CD14-positive monocyte (primary cell): ENCODE data around the gene HIGD2B. TPM values are rescaled to one million over a fixed set of nuclear protein-coding genes. Genes with fewer than 3 reads are reported as not detected.
A peak's percentile ranks its signal among the peaks of the same experiment; 100 is the strongest.
"Not testable (repeated sequence)": the region's sequence is repeated elsewhere in the genome, so short reads cannot be mapped to it uniquely, and the experiment has no call there.

Experiments
- DNase-seq, 3 donors: peaks; one replicate each; pipeline ENCODE4 v3.0.0-alpha.2; 2011 to 2022
- H2AFZ ChIP-seq: 2 replicates; pipeline ENCODE4 v1.6.0; 2012; ENCODE audit warnings: mild to moderate bottlenecking, low read depth, low read length, inconsistent platforms; ENCODE audit not compliant: insufficient read depth, poor library complexity, severe bottlenecking
- H3K27ac ChIP-seq, 2 donors: 1 replicate in 1 of 2; 2 replicates in 1 of 2; pipeline ENCODE4 v1.5.1; 2012 to 2013; ENCODE audit warnings: low read length in 2 of 2, control low read depth in 1 of 2, inconsistent platforms in 1 of 2, low read depth in 1 of 2, mild to moderate bottlenecking in 1 of 2
- H3K27me3 ChIP-seq, 2 donors: one replicate each; pipeline versions ENCODE4 v1.6.0 to v1.6.1; 2011 to 2013; ENCODE audit warnings: low read length in 2 of 2; ENCODE audit not compliant: control insufficient read depth in 2 of 2, insufficient read depth in 2 of 2
- H3K36me3 ChIP-seq, 2 donors: replicated peaks in 1 of 2; 1 replicate in 1 of 2; 2 replicates in 1 of 2; pipeline versions ENCODE4 v1.5.1 to v1.6.1; 2012 to 2013; ENCODE audit warnings: low read length in 2 of 2, control low read depth in 1 of 2, inconsistent platforms in 1 of 2, mild to moderate bottlenecking in 1 of 2; ENCODE audit not compliant: insufficient read depth in 2 of 2, control insufficient read depth in 1 of 2
- H3K4me1 ChIP-seq, 2 donors: 1 replicate in 1 of 2; 2 replicates in 1 of 2; pipeline versions ENCODE4 v1.5.1 to v1.6.1; 2012 to 2013; ENCODE audit warnings: low read length in 2 of 2, control low read depth in 1 of 2, inconsistent platforms in 1 of 2, mild to moderate bottlenecking in 1 of 2, moderate library complexity in 1 of 2; ENCODE audit not compliant: insufficient read depth in 2 of 2, control insufficient read depth in 1 of 2
- H3K4me2 ChIP-seq: replicated peaks from 2 replicates; pipeline ENCODE3; 2012; ENCODE audit warnings: low read length, moderate library complexity, mild to moderate bottlenecking; ENCODE audit not compliant: poor library complexity, severe bottlenecking; ENCODE audit errors: extremely low read depth
- H3K4me3 ChIP-seq, 3 experiments: fragments of 200-600 bp in 1 of 3; sonication (generic) in 1 of 3; replicated peaks in 1 of 3; 1 replicate in 2 of 3; 2 replicates in 1 of 3; pipeline ENCODE4 v1.5.1; 2011 to 2013; ENCODE audit warnings: low read length in 3 of 3, mild to moderate bottlenecking in 3 of 3, control low read depth in 2 of 3, low read depth in 2 of 3, inconsistent platforms in 1 of 3, moderate library complexity in 1 of 3
- H3K79me2 ChIP-seq: 2 replicates; pipeline ENCODE4 v1.6.0; 2012; ENCODE audit warnings: mild to moderate bottlenecking, control low read depth, inconsistent platforms, low read length, moderate library complexity; ENCODE audit not compliant: insufficient read depth
- H3K9ac ChIP-seq: 2 replicates; pipeline ENCODE4 v1.6.0; 2017; ENCODE audit warnings: low read length, mild to moderate bottlenecking; ENCODE audit not compliant: insufficient read depth, poor library complexity, severe bottlenecking
- H3K9me3 ChIP-seq, 2 donors: replicated peaks in 1 of 2; 1 replicate in 1 of 2; 2 replicates in 1 of 2; pipeline versions ENCODE4 v1.5.1 to v1.6.1; 2012 to 2013; ENCODE audit warnings: low read length in 2 of 2, control low read depth in 1 of 2; ENCODE audit not compliant: control insufficient read depth in 1 of 2, insufficient read depth in 1 of 2
- H4K20me1 ChIP-seq: 2 replicates; pipeline ENCODE4 v1.6.0; 2012; ENCODE audit warnings: mild to moderate bottlenecking, low read length, control low read depth, moderate library complexity; ENCODE audit not compliant: insufficient read depth
- H3K27ac Mint-ChIP-seq, 7 donors: one replicate each; pipeline ENCODE4 v1.8.0; 2020; ENCODE audit warnings: mild to moderate bottlenecking in 7 of 7, mixed read lengths in 7 of 7, moderate library complexity in 6 of 7, inconsistent platforms in 2 of 7
- H3K27me3 Mint-ChIP-seq, 3 donors: one replicate each; pipeline ENCODE4 v1.8.0; 2021 to 2022; ENCODE audit warnings: low read depth in 3 of 3, mild to moderate bottlenecking in 3 of 3, mixed read lengths in 3 of 3, moderate library complexity in 3 of 3, inconsistent platforms in 1 of 3
- H3K36me3 Mint-ChIP-seq, 2 donors: one replicate each; pipeline ENCODE4 v1.8.0; 2020; ENCODE audit warnings: mixed read lengths in 2 of 2, inconsistent platforms in 1 of 2, mild to moderate bottlenecking in 1 of 2
- H3K4me1 Mint-ChIP-seq: one replicate; pipeline ENCODE4 v1.8.0; 2020; ENCODE audit warnings: mild to moderate bottlenecking, mixed read lengths
- H3K4me3 Mint-ChIP-seq, 2 donors: one replicate each; pipeline ENCODE4 v1.8.0; 2020; ENCODE audit warnings: mild to moderate bottlenecking in 2 of 2, mixed read lengths in 2 of 2, moderate library complexity in 1 of 2
- H3K9me3 Mint-ChIP-seq, 7 donors: one replicate each; pipeline ENCODE4 v1.8.0; 2020 to 2022; ENCODE audit warnings: mixed read lengths in 7 of 7, mild to moderate bottlenecking in 6 of 7, moderate library complexity in 6 of 7, inconsistent platforms in 2 of 7
- CTCF ChIP-seq: fragments of 200-600 bp; IDR thresholded peaks from one replicate; pipeline ENCODE4 v1.8.0; 2022; ENCODE audit warnings: antibody characterized with exemption, mild to moderate bottlenecking
- WGBS: methylation state at CpG from one replicate; pipeline ENCODE4 v1.1.5; 2013; ENCODE audit warnings: missing lambda C conversion rate; ENCODE audit not compliant: insufficient coverage; 5-methylcytosine and 5-hydroxymethylcytosine counted together
- intact Hi-C, 2 donors: fragments of 100-400 bp; cut with micrococcal nuclease; formaldehyde crosslinking; loops; one replicate each; pipeline versions ENCODE4 v1.15.0 to v1.15.1; 2023
- polyA plus RNA-seq, 3 donors: library from polyadenylated mRNA; depleted of rRNA in 1 of 3; unstranded in 2 of 3; stranded (reverse) in 1 of 3; fragments of 300-500 nt in 2 of 3; fragments of >200 nt in 1 of 3; fragmentation: Illumina TruSeq in 2 of 3; gene quantifications; 1 replicate in 2 of 3; 2 replicates in 1 of 3; pipeline ENCODE4 v1.2.3, GENCODE V29; 2012 to 2021

Gene HIGD2B
- polyA plus RNA-seq, 3 donors, result not detected

DNA sequence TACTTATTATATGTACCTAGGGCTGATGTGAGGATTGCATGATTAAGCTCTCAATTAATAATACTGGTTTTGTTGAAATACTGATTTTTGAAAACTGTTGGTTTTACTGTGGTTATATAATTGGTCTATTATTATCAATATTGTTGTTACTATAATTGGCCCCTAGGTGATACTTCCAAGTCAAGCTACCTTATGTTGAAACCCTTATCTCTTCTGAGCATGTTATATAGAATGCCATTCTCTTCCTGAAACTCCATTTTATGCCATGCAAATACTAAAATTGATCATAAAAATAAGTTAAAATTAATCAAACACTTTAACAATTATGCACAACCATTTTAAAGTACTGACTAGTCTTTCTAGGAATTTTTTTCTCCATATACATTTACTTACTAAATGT lies 46.1 kb upstream of the HIGD2B start:
- peaks cover 13 to 14% of the 10 kb centered on the region in 2 donors for H3K36me3 ChIP-seq
- DNase-seq, result no peak
- H3K4me3 Mint-ChIP-seq, result no peak overlapping the region
- H3K4me1 ChIP-seq, result no peaks in the 10 kb centered on the region
- H3K9ac ChIP-seq, result no peak overlapping the region
- H3K9me3 Mint-ChIP-seq, result no peaks in the 10 kb centered on the region
- peaks cover 17 to 22% of the 10 kb centered on the region in 2 donors for H3K36me3 Mint-ChIP-seq
- H3K4me3 ChIP-seq, result no peak overlapping the region
- H3K27me3 ChIP-seq, result no peaks in the 10 kb centered on the region
- TF ChIP-seq CTCF, result no peak
- no peaks in the 10 kb centered on the region for H4K20me1 ChIP-seq
- H3K79me2 ChIP-seq, result no peaks in the 10 kb centered on the region
- no peak overlapping the region for H3K4me2 ChIP-seq
- intact Hi-C loops, result no loop called here
- no peak overlapping the region for H2AFZ ChIP-seq
- H3K4me1 Mint-ChIP-seq, result no peaks in the 10 kb centered on the region
- no peak overlapping the region for H3K27ac Mint-ChIP-seq
- H3K9me3 ChIP-seq, result no peaks in the 10 kb centered on the region
- no peaks in the 10 kb centered on the region for H3K27me3 Mint-ChIP-seq
- no peak overlapping the region for H3K27ac ChIP-seq

DNA sequence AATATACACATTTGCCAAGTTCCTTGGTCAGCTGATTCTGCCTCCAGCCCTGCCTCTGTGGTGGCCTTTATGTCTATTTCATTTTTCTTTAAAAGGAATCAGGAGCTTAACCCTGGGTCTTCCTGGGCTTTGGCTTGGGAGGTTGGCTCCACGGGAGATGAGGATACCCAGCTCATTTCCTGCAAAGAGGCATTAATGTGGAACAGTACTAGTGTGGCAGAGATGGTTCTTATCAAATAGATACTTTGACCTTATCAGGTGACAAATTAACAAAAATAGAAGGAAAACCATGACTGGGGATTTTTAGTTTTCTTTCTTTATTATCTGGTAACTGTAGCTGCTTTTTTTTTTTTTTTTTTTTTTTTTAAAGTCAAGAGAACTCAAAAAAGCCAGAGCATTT lies 42.8 kb upstream of the HIGD2B start:
- H3K4me1 ChIP-seq, result no peaks in the 10 kb centered on the region
- H4K20me1 ChIP-seq, result no peaks in the 10 kb centered on the region
- Mint-ChIP-seq H3K27me3 (peaks cover 0 to 2% (median 0%) of the 10 kb centered on the region in 3 donors), H3K4me1 (no peaks in the 10 kb centered on the region), H3K9me3 (peaks cover 0 to 1% (median 0%) of the 10 kb centered on the region in 7 donors), H3K4me3 (no peak overlapping the region), H3K27ac (no peak overlapping the region), H3K36me3 (peaks cover 3 to 9% of the 10 kb centered on the region in 2 donors)
- TF ChIP-seq CTCF, result no peak
- no peaks in the 10 kb centered on the region for H3K36me3 ChIP-seq
- DNase-seq, result no peak
- H3K4me2 ChIP-seq, result no peak overlapping the region
- intact Hi-C loops, result loop anchor here in 1 of 2 donors (10.0 kb wide), 1 partner anchor 356 kb away; no protein-coding TSS in a partner anchor
- H2AFZ ChIP-seq, result no peak overlapping the region
- H3K9me3 ChIP-seq, result no peaks in the 10 kb centered on the region
- no CpG with 5 or more reads among the region's 1 CpG for WGBS
- H3K79me2 ChIP-seq, result no peaks in the 10 kb centered on the region
- no peak overlapping the region for H3K4me3 ChIP-seq
- no peak overlapping the region for H3K27ac ChIP-seq
- no peak overlapping the region for H3K9ac ChIP-seq
- H3K27me3 ChIP-seq, result no peaks in the 10 kb centered on the region

DNA sequence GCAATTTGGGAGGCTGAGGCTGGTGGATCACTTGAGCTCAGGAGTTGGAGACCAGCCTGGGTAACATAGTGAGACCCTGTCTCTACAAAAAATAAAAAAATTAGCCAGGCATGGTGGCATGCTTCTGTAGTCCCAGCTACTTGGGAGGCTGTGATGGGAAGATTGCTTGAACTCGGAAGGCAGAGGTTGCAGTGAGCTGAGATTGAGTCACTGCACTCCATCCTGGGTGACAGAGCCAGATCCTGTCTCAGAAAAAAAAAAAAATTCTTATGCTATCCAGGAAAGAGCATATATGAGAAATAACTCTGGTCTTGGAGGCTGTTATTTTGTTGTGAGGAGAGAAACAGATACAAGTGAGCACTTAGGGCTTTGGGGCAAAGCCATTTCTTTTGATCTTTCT lies 42.3 kb upstream of the HIGD2B start:
- H3K9me3 ChIP-seq, H3K27me3 Mint-ChIP-seq, H3K9ac ChIP-seq, H3K36me3 Mint-ChIP-seq, H3K9me3 Mint-ChIP-seq, H3K4me3 ChIP-seq, H2AFZ ChIP-seq, H3K4me3 Mint-ChIP-seq, H3K27ac ChIP-seq, H3K36me3 ChIP-seq, H3K4me1 Mint-ChIP-seq, H3K27me3 ChIP-seq, H4K20me1 ChIP-seq, H3K79me2 ChIP-seq, DNase-seq, H3K4me2 ChIP-seq, H3K4me1 ChIP-seq: not testable (repeated sequence)
- peak overlapping the region in 1 of 7 donors; percentile 43 for H3K27ac Mint-ChIP-seq
- 100% methylated on average over 1 of the region's 1 CpG for WGBS
- intact Hi-C loops, result loop anchor here in 1 of 2 donors (10.0 kb wide), 1 partner anchor 357 kb away; no protein-coding TSS in a partner anchor
